ENCODE measurements around the gene HAGH.

The HAGH gene

GRCh38 chr16:1785846-1786170, 40.8 kb downstream of the HAGH start:
- no peak for DNase-seq

- DNase-seq = no peak
These were observed 41.4 kb downstream of the HAGH start for GRCh38 chr16:1784977-1785845.

GRCh38 chr16:1782408-1783264, 44.0 kb downstream of the HAGH start, which contains the start of the genes NUBP2 and SPSB3:
Gene NUBP2 (plus strand): TSS chr16:1782960. CDS start chr16:1783021, 61 bp downstream.
Gene SPSB3 (minus strand): TSS chr16:1782571. CDS start chr16:1781483, 1,088 bp downstream.
- peak; percentile 97 for DNase-seq

GRCh38 chr16:1781758-1782407, 44.7 kb downstream of the HAGH start:
- DNase-seq = peak; percentile 16

GRCh38 chr16:1781254-1781653, 45.4 kb downstream of the HAGH start:
- no peak for DNase-seq

GRCh38 chr16:1780677-1781072, 46.0 kb downstream of the HAGH start:
- DNase-seq = no peak

GRCh38 chr16:1779741-1780676, 46.6 kb downstream of the HAGH start:
- DNase-seq = no peak

GRCh38 chr16:1779234-1779701, 47.4 kb downstream of the HAGH start:
- no peak for DNase-seq

GRCh38 chr16:1778200-1779179, 48.1 kb downstream of the HAGH start:
- no peak for DNase-seq

DNA sequence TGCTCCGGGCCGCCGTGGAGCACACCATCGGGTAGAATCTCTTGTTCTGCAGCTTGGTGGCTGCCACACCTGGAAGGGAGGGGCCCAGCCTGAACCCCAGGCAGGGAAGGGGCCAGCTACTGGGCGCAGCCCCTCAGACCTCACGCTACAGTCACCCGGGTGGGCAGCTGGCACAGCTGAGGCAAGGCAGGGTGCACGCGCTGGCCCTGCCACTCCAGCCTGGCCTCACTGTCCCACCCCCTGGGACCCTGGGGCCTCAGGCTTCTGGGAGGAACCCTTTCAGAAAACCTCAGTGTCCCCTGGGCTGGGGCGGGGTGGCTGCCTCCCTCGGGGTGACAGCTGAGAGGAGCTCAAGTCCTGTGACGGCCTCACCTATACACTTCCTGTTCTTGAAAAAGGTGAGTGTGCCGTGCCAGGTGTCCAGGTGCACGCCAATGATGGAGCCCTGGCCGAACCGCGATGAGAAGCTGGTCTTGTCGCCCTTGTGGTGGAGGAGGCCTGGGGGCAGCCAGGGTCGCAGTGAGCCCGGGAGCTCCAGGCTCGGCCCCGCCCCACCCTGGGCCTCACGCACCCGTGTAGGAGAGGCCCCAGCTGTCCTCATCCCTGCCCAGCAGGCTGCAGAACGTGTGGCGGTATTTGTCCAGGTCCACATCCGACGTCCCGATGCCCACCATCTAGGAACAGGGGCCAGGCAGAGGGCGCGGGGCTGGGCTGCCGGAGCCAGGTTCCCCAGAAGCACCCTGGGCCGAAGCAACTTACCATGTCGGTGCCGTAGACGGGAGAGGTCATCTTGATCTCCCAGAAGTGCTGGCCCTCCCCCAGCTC, 49.0 kb downstream of the HAGH start:
- DNase-seq = no peak

- DNase-seq = no peak
These were observed 49.6 kb downstream of the HAGH start for GRCh38 chr16:1776991-1777374.

- DNase-seq = no peak
These were observed 50.0 kb downstream of the HAGH start for GRCh38 chr16:1776672-1776955.

DNA sequence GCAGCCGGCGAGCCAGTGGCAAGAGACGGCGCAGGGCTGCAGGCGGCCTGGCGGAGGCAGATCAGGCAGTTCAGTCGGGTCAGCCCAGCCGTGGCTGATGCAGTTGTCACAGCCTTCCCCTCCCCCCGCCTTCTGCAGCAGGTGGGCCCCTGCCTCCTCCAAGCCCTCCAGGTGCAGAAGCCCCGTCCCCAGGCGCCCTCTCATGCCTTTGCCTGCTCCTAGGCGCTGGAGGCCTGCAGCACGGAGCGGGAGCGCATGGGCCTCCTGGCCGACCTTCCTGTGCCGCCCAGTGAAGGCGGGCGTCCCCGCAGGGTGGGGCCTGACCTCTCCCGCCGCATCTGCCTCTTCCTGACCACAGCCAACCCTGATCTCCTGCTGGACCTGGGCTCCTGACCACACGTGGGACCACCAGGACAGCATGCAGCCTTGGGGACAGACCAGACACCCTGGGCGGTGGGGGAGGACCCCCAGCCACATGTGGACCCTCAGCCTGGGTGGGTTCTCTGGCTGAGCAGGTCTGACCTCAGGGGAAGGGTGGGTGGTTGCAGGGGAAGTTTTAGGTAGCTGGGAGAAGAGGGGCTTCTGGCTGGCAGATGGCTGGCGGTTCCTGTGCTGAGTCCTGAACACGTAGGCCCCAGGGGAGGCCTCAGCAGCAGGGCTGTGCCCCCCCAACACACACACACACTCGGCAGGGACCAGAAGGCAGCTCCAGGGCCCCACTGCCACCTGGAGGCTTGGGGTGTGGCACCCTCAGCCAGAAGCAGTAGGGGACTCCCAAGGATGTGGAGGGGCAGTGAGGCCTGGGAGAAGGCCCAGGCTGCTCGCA, 50.6 kb downstream of the HAGH start:
- DNase-seq = no peak

- no peak for DNase-seq
These were observed 51.4 kb downstream of the HAGH start for GRCh38 chr16:1775006-1775845.

DNA sequence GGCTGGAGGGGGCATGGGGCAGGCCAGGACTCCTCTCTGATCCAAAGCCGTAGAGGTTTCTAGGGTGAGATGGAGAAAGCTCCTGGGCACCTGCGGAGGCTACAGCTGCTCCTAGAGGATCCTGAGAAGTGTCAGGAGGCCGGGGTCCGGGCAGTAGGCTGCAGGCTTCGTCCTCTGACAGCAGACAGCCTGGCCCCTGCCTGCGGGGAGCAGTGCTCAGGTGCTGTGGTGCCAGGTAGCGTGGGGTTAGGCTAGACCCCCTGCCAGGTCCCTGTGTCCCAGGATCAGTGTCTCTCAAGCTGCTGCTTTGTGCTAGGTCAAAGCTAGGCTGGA, 52.2 kb downstream of the HAGH start:
- DNase-seq = no peak

- DNase-seq = peak; percentile 19
These were observed 52.8 kb downstream of the HAGH start for GRCh38 chr16:1773703-1774447.

DNA sequence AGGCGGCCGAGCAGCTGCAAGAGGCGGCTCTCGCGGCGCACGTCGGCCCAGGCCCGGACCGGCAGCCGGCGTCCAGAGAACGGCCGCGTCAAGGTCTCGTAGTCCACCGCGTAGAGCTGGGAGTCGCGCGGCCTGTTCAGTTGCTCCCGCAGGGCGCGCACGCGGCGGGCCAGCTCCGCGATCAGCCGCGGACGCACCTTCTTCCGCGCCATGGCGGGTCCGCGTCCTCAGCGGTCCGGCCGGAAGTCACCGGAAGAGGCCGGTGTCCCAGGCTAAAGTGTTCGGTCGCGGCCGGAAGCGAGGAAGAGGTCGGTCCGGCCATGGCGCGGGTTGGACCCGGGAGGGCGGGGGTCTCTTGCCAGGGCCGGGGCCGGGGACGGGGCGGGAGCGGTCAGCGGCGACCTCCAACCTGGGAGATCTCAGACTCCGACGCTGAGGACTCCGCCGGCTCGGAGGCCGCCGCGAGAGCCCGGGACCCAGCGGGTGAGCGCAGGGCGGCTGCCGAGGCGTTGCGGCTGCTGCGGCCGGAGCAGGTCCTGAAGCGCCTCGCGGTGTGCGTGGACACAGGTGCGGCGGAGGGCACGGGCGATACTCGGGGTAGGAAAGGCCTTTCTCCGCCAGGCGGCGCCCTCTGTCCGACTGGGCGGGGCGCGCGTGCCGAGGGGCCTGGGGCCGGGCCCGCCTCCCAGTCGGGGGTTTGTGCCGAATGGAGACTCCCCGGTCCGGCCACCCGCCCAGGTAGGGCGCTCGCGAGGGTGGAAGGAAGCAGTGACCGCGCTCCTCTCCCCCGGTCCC, 53.5 kb downstream of the HAGH start, which contains the start of gene MRPS34:
MRPS34 (minus strand) TSS at position 227 of the 795 bp plus-strand sequence; CDS start at position 212, 15 bp downstream.
- peak; percentile 75 for DNase-seq
